Upper lobe of left lung (tissue), 6 donors: ENCODE results near the gene ASIC1. TPM values are rescaled to one million over a fixed set of nuclear protein-coding genes. Genes with fewer than 3 reads are reported as not detected.

Experiments used
- ATAC-seq, 2 donors: fragments of 200-7000 bp; cut with Tn5 transposase; one replicate each; pipeline ENCODE4 v1.9.1; 2022; ENCODE audit warnings: mild to moderate bottlenecking in 2 of 2, moderate library complexity in 2 of 2; ENCODE audit not compliant: low FRiP score in 2 of 2
- DNase-seq, 2 donors: peaks; one replicate each; pipeline ENCODE4 v3.0.0-alpha.2; 2019 to 2020
- H3K27ac ChIP-seq, 4 donors: fragments of 200-600 bp; sonication (generic); one replicate each; pipeline ENCODE4 v1.5.1; 2016 to 2019
- H3K27me3 ChIP-seq, 4 donors: fragments of 200-600 bp; sonication (generic); one replicate each; pipeline ENCODE4 v1.5.1; 2017 to 2019
- H3K36me3 ChIP-seq, 4 donors: fragments of 200-600 bp; sonication (generic); one replicate each; pipeline ENCODE4 v1.5.1; 2016 to 2019
- H3K4me1 ChIP-seq, 4 donors: fragments of 200-600 bp; sonication (generic); one replicate each; pipeline ENCODE4 v1.5.1; 2018 to 2019
- H3K4me3 ChIP-seq, 4 donors: fragments of 200-600 bp; sonication (generic); one replicate each; pipeline ENCODE4 v1.5.1; 2017 to 2019; ENCODE audit warnings: mild to moderate bottlenecking in 2 of 4, moderate library complexity in 1 of 4
- H3K9me3 ChIP-seq, 4 donors: fragments of 200-600 bp; sonication (generic); one replicate each; pipeline ENCODE4 v1.5.1; 2018 to 2019
- EP300 ChIP-seq, 4 donors: sonication (generic); formaldehyde crosslinking; IDR thresholded peaks; one replicate each; pipeline ENCODE4 v1.5.1; 2017; ENCODE audit warnings: antibody characterized with exemption in 4 of 4, control low read depth in 2 of 4
- POLR2A ChIP-seq, 4 donors: fragments of 450-650 bp; IDR thresholded peaks; one replicate each; pipeline ENCODE4 v1.5.1; 2016 to 2017; ENCODE audit warnings: antibody characterized with exemption in 4 of 4, mild to moderate bottlenecking in 2 of 4
- POLR2AphosphoS5 ChIP-seq, 2 donors: sonication (generic); formaldehyde crosslinking; IDR thresholded peaks; one replicate each; pipeline ENCODE4 v1.5.1; 2017; ENCODE audit warnings: antibody characterized with exemption in 2 of 2
- WGBS, 2 donors: methylation state at CpG; one replicate each; pipeline ENCODE4 v1.1.5; 2017 to 2018; 5-methylcytosine and 5-hydroxymethylcytosine counted together
- total RNA-seq, 6 donors: library from RNA; depleted of rRNA in 4 of 6; stranded (reverse); fragments of >200 nt in 4 of 6; gene quantifications; one replicate each; pipeline versions ENCODE4 v1.1.0 to v1.2.1, GENCODE V29; 2016 to 2021
- TF ChIP-seq, protein P1 (sequence below), 6 experiments: fragments of 450-650 bp in 4 of 6; fragments of 200-600 bp in 2 of 6; sonication (generic) in 2 of 6; IDR thresholded peaks; one replicate each; pipeline ENCODE4 v1.5.1; 2016 to 2019; ENCODE audit warnings: antibody characterized with exemption in 6 of 6
- donor health status: DM: no; HTN: no; CAD: no; lungs with moderate emphysema.
- donor health status: DM: no; HTN: yes; CAD: no; lungs with severe emphysema.

The ASIC1 gene
- total RNA-seq, 6 donors from 2014 or later = 0.15 to 2.7 (median 1.1) TPM; not detected in 2

DNA sequence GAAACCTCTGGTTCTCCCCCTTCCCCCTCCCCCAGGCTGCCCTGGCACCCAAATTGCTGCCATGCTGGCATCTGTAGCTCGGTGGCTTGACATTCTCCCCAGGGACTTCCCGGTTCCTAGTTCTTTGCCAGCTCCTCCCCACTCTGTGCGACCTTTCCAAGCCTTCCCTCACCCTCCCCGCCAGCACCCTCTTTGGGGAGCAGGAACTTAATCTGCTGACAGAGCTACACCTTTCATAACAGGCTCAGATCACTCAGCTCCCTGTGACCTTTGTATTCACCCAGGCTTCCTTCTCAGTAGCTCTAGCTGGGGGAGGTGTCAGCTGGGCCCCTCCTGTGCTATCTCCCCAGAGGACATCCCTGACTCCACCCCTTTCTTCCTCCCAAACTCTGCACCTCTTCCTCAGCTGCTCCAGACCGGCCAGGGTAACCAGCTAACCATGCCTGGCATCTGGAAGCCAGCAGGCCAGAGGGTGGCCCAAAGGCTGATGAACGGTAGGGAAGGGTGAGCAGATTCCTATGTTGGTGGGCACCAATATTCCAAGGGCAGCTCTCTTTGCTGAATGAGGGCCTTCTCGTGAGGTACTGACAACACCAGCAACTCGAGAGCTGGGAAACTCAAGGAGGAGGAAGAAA is 52.8 kb downstream of the ASIC1 start:
- Histone ChIP-seq H3K27me3 (no peaks in the 10 kb centered on the region), H3K36me3 (peaks cover 0 to 3% (median 0%) of the 10 kb centered on the region in 4 donors), H3K27ac (peak overlapping the region; percentile 84 to 97 (median 95)), H3K4me3 (peak overlapping the region in 1 of 4 donors; percentile 3), H3K9me3 (no peaks in the 10 kb centered on the region), H3K4me1 (peaks cover 32 to 42% (median 40%) of the 10 kb centered on the region in 4 donors)
- DNase-seq = peak in 1 of 2 donors; percentile 68
- ATAC-seq = no peak
- TF ChIP-seq, protein P1, sequence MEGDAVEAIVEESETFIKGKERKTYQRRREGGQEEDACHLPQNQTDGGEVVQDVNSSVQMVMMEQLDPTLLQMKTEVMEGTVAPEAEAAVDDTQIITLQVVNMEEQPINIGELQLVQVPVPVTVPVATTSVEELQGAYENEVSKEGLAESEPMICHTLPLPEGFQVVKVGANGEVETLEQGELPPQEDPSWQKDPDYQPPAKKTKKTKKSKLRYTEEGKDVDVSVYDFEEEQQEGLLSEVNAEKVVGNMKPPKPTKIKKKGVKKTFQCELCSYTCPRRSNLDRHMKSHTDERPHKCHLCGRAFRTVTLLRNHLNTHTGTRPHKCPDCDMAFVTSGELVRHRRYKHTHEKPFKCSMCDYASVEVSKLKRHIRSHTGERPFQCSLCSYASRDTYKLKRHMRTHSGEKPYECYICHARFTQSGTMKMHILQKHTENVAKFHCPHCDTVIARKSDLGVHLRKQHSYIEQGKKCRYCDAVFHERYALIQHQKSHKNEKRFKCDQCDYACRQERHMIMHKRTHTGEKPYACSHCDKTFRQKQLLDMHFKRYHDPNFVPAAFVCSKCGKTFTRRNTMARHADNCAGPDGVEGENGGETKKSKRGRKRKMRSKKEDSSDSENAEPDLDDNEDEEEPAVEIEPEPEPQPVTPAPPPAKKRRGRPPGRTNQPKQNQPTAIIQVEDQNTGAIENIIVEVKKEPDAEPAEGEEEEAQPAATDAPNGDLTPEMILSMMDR (IDR thresholded peaks at IDR 0.05) = no peak
- TF ChIP-seq EP300 (IDR thresholded peaks at IDR 0.05) (no peak), POLR2AphosphoS5 (IDR thresholded peaks at IDR 0.05) (peak in 1 of 2 donors; percentile 9), POLR2A (IDR thresholded peaks at IDR 0.05) (no peak)
- 44 to 52% methylated on average over 8 of the region's 8 CpGs for WGBS, 2 donors

DNA sequence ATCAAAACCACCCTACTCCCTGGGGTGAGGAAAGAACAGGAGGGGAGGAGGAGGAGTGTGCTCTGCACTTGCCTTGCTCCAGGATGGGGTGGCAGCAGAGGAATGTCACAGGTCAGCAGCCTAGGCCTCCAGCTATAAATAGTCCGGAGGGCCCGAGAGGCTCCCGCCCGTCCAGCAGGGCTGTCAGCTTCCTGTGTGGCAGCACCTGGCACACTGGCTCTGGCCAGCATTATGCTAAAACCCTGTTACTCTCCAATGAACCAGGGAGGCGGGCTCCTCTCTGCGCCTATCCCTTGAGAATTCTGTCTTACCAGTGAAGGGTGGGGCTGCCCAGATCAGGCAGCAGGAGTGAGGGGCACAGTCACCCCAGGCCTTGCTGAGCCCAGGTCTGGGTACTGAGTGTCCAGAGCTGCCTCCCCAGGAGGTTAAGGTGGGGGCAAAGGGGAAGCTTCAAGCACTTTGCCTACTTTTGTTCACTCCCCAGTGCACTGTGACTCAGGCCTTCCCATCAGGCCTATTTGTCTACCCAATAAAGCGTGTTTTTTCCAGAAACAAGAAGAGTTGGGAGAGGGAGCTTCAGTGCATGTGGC is 53.5 kb downstream of the ASIC1 start:
- no peaks in the 10 kb centered on the region for H3K9me3 ChIP-seq
- H3K4me1 ChIP-seq = peaks cover 32 to 42% (median 39%) of the 10 kb centered on the region in 4 donors
- peak overlapping the region in 2 of 4 donors; percentile 41 to 95 for H3K4me3 ChIP-seq
- peak overlapping the region; percentile 84 to 97 (median 95) for H3K27ac ChIP-seq
- ATAC-seq = peak in 1 of 2 donors; percentile 64
- peak; percentile 63 to 88 for DNase-seq
- peaks cover 0 to 8% (median under 1%) of the 10 kb centered on the region in 4 donors for H3K36me3 ChIP-seq
- WGBS, 2 donors = 19 to 36% methylated on average over 5 to 7 of the region's 7 CpGs
- peak in 1 of 4 donors; percentile 33 for TF ChIP-seq POLR2A (IDR thresholded peaks at IDR 0.05)
- TF ChIP-seq, protein P1 (IDR thresholded peaks at IDR 0.05) = peak in 2 of 6 experiments; percentile 7 to 15
- no peak for TF ChIP-seq EP300 (IDR thresholded peaks at IDR 0.05)
- TF ChIP-seq POLR2AphosphoS5 (IDR thresholded peaks at IDR 0.05) = no peak
- H3K27me3 ChIP-seq = no peaks in the 10 kb centered on the region

DNA sequence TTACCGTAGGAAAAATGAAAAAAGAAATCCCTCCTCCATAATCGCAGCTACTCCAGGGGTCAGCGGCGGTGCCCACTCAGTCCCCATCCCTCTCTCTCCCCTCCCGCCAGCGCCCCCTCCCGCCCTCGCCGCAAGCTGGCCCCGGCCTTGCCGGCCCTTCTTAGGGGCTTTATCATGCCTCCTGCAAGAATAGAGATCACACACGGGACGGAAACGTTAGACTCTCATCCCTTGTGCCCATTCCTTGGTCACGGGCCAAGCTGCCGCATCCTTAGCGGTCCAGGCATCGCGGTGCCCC is 53.9 kb downstream of the ASIC1 start:
- ATAC-seq (peak in 1 of 2 donors; percentile 0), DNase-seq (no peak)
- Histone ChIP-seq H3K9me3 (no peaks in the 10 kb centered on the region), H3K4me1 (peaks cover 33 to 45% (median 41%) of the 10 kb centered on the region in 4 donors), H3K27me3 (no peaks in the 10 kb centered on the region), H3K27ac (peak overlapping the region; percentile 84 to 97 (median 95)), H3K36me3 (peaks cover 0 to 10% (median 3%) of the 10 kb centered on the region in 4 donors), H3K4me3 (peak overlapping the region; percentile 11 to 98 (median 68))
- 23% methylated on average over 11 to 17 of the region's 19 CpGs for WGBS, 2 donors
- TF ChIP-seq EP300 (IDR thresholded peaks at IDR 0.05) = no peak

DNA sequence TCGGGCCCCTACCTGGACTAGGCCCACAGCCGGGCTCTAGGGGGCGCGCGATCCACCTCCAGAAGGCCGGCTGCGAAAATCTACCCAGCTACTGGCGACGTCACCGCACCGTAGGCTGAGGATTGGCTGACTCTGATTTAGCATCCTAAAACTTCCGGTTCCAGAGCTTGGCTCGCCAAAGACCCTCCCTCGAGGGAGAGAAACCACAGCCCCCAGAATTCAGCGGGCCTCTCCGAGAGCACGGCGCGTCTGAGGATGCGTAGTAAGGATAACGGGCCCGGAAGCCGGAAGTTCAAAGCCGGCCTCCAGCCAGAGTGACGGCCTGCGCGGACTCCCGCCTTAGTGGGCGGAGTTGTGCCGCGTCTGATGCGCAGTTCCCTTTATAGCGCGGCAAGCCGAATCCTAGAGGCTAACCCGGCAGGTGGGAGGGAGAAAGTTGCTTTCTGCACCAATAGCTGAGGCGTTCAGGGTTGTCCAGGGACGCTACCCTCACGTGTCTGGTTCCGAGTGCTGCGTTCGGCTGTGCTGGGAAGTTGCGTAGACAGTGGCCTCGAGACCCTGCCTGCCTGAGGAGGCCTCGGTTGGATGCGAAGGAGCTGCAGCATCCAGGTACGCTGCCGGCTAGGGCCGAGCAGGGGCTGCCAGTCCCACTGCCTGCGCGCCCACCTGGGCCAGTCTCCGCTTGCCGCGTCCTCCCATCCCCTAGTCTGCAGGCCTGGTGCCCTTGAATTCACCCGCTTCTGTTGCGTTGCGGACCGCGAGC is 54.5 kb downstream of the ASIC1 start, which contains the start of gene COX14:
Gene COX14 (plus strand): TSS at position 544 of the 763 bp plus-strand sequence. CDS start 7,808 bp downstream, outside the sequence.
- peak; percentile 95 to 98 for ATAC-seq
- peaks cover 0 to 15% (median 4%) of the 10 kb centered on the region in 4 donors for H3K36me3 ChIP-seq
- H3K4me3 ChIP-seq = peak within 1 kb of the TSS; percentile 76 to 98 (median 96)
- no peaks in the 10 kb centered on the region for H3K9me3 ChIP-seq
- TF ChIP-seq EP300 (IDR thresholded peaks at IDR 0.05) (peak in 1 of 4 donors; percentile 95), POLR2A (IDR thresholded peaks at IDR 0.05) (peak in 3 of 4 donors; percentile 96 to 98 (median 98)), POLR2AphosphoS5 (IDR thresholded peaks at IDR 0.05) (peak; percentile 98 to 99)
- TF ChIP-seq, protein P1 (IDR thresholded peaks at IDR 0.05) = peak; percentile 89 to 96 (median 92)
- WGBS, 2 donors = 0% methylated on average over 5 to 56 of the region's 59 CpGs
- H3K27me3 ChIP-seq = no peaks in the 10 kb centered on the region
- H3K4me1 ChIP-seq = peaks cover 35 to 48% (median 43%) of the 10 kb centered on the region in 4 donors
- DNase-seq = peak; percentile 96 to 99
- peak within 1 kb of the TSS; percentile 92 to 97 (median 95) for H3K27ac ChIP-seq
